H4 (cell line): ENCODE results near the gene GRIA4. TPM values are rescaled to one million over a fixed set of nuclear protein-coding genes. Genes with fewer than 3 reads are reported as not detected.

Experiments used
- DNase-seq: peaks from one replicate; pipeline ENCODE4 v3.0.0-alpha.2; 2015; ENCODE audit warnings: low spot score
- total RNA-seq: library from RNA; depleted of rRNA; stranded (reverse); fragments of >200 nt; shearing (Covaris generic); gene quantifications from 2 replicates; pipeline ENCODE4 v1.2.3, GENCODE V29; 2014

The GRIA4 gene
- total RNA-seq, 1 experiment from 2014 or later, result 1.0 TPM

GRCh38 chr11:105918039-105918438 lies 308.2 kb downstream of the GRIA4 start:
- DNase-seq, result no peak

GRCh38 chr11:105918600-105918999 lies 308.7 kb downstream of the GRIA4 start:
- no peak for DNase-seq

GRCh38 chr11:105923252-105923651 lies 313.4 kb downstream of the GRIA4 start:
- no peak for DNase-seq

GRCh38 chr11:105923807-105924206 lies 313.9 kb downstream of the GRIA4 start:
- DNase-seq, result no peak

- no peak for DNase-seq
Measured at GRCh38 chr11:105929084-105929955, 319.4 kb downstream of the GRIA4 start.

- DNase-seq, result no peak
Measured at GRCh38 chr11:105933695-105934094, 323.8 kb downstream of the GRIA4 start.

GRCh38 chr11:105935791-105936190 lies 325.9 kb downstream of the GRIA4 start:
- peak; percentile 89 for DNase-seq

GRCh38 chr11:105937331-105937730 lies 327.5 kb downstream of the GRIA4 start:
- DNase-seq, result peak; percentile 11

GRCh38 chr11:105937738-105938137 lies 327.9 kb downstream of the GRIA4 start:
- DNase-seq, result peak; percentile 37

GRCh38 chr11:105942921-105943320 lies 333.0 kb downstream of the GRIA4 start:
- DNase-seq, result no peak

GRCh38 chr11:105948918-105949590 lies 339.2 kb downstream of the GRIA4 start:
- DNase-seq, result no peak

- no peak for DNase-seq
Measured at GRCh38 chr11:105953886-105954285, 344.0 kb downstream of the GRIA4 start.

GRCh38 chr11:105960252-105961245 lies 350.7 kb downstream of the GRIA4 start:
- DNase-seq, result no peak

GRCh38 chr11:105968021-105968697 lies 358.3 kb downstream of the GRIA4 start:
- peak; percentile 22 for DNase-seq

- DNase-seq, result no peak
Measured at GRCh38 chr11:105969756-105970155, 359.9 kb downstream of the GRIA4 start.

- no peak for DNase-seq
Measured at GRCh38 chr11:105975128-105975527, 365.3 kb downstream of the GRIA4 start.

- DNase-seq, result no peak
Measured at GRCh38 chr11:105979997-105980703, 370.3 kb downstream of the GRIA4 start.

GRCh38 chr11:105986554-105986953 lies 376.7 kb downstream of the GRIA4 start:
- DNase-seq, result no peak

GRCh38 chr11:105988197-105988596 lies 378.3 kb downstream of the GRIA4 start:
- no peak for DNase-seq

GRCh38 chr11:105989124-105989523 lies 379.3 kb downstream of the GRIA4 start:
- no peak for DNase-seq

GRCh38 chr11:105991888-105992287 lies 382.0 kb downstream of the GRIA4 start:
- no peak for DNase-seq
